ENCODE data around the gene GUCY2D. TPM values are rescaled to one million over a fixed set of nuclear protein-coding genes. Genes with fewer than 3 reads are reported as not detected.
A peak's percentile ranks its signal among the peaks of the same experiment; 100 is the strongest.
"Not testable (repeated sequence)": the region's sequence is repeated elsewhere in the genome, so short reads cannot be mapped to it uniquely, and the experiment has no call there.

GUCY2D gene
- total RNA-seq, 1 donor, result not detected

GRCh38 chr17:8056976-8057625, 54.7 kb downstream of the GUCY2D start:
- H4K20me1 ChIP-seq (ENCODE audit: insufficient read depth, low read length), result no peaks in the 10 kb centered on the region
- TF ChIP-seq CTCF (IDR thresholded peaks at IDR 0.05; ENCODE audit: extremely low read depth, low read depth, low read length), result no peak
- H3K79me2 ChIP-seq (ENCODE audit: insufficient read depth, low read length), result no peaks in the 10 kb centered on the region
- peak; percentile 85 for DNase-seq (ENCODE audit: insufficient read length, low spot score, missing footprints)
- no peak overlapping the region for H2AFZ ChIP-seq (ENCODE audit: low read length)
- H3K27me3 ChIP-seq (ENCODE audit: insufficient read depth, low read length), result peaks cover 60% of the 10 kb centered on the region
- no peak overlapping the region for H3K4me3 ChIP-seq (ENCODE audit: insufficient read depth, low read length)
- no peaks in the 10 kb centered on the region for H3K36me3 ChIP-seq (ENCODE audit: insufficient read depth, low read length)
- H3K9me3 ChIP-seq (ENCODE audit: low read depth, low read length), result no peaks in the 10 kb centered on the region
- H3K4me1 ChIP-seq (ENCODE audit: insufficient read depth, low read length), result peaks cover 13% of the 10 kb centered on the region
- H3K27ac ChIP-seq (ENCODE audit: low read depth, low read length), result no peak overlapping the region
- H3K4me2 ChIP-seq (ENCODE audit: insufficient read depth, low read length), result no peak overlapping the region

DNA sequence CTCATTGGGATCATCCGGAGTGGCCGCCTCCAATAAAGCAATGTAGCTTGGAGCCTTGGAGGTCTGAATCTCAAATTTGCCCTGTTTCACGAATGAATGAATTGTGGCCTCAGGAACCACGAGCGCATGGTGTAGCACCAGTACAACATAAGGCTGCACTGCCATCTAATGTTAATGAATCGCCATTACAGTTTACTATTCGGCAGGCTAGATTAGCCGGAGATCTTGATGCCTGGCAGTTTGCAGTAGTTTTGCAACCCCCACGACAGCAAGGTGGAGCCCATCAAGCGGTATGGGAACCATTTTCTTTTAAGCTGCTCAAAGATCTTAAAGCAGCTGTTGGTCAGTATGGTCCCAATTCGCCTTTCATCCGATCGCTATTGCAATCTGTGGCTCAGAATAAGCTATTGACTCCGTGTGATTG, 55.3 kb downstream of the GUCY2D start:
- H3K27me3 ChIP-seq (ENCODE audit: insufficient read depth, low read length), result peaks cover 60% of the 10 kb centered on the region
- H3K4me2 ChIP-seq (ENCODE audit: insufficient read depth, low read length), result peak overlapping the region; percentile 44
- no peaks in the 10 kb centered on the region for H3K9me3 ChIP-seq (ENCODE audit: low read depth, low read length)
- peaks cover 13% of the 10 kb centered on the region for H3K4me1 ChIP-seq (ENCODE audit: insufficient read depth, low read length)
- H3K79me2 ChIP-seq (ENCODE audit: insufficient read depth, low read length), result no peaks in the 10 kb centered on the region
- peak; percentile 75 for TF ChIP-seq CTCF (IDR thresholded peaks at IDR 0.05; ENCODE audit: extremely low read depth, low read depth, low read length)
- H3K36me3 ChIP-seq (ENCODE audit: insufficient read depth, low read length), result no peaks in the 10 kb centered on the region
- H3K4me3 ChIP-seq (ENCODE audit: insufficient read depth, low read length), result no peak overlapping the region
- no peaks in the 10 kb centered on the region for H4K20me1 ChIP-seq (ENCODE audit: insufficient read depth, low read length)
- H3K27ac ChIP-seq (ENCODE audit: low read depth, low read length), result no peak overlapping the region
- H2AFZ ChIP-seq (ENCODE audit: low read length), result peak overlapping the region; percentile 52
- peak; percentile 89 for DNase-seq (ENCODE audit: insufficient read length, low spot score, missing footprints)

DNA sequence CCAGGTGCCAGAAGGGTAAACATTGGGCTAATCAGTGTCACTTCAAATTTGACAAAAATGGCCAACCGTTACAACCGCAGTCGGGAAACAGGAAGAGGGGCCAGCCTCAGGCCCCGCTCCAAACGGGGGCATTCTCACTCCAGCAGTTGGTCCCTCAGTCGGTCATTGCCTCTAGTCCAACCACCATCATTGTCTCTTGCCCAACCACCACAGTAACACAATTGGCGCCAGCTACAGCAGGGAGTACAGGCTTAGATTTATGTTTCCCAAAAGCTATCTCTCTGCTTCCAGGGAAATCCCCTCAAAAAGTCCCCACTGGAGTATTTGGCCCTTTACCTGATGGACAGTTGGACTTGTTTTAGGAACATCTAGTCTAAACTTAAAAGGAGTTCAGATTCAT, 56.7 kb downstream of the GUCY2D start:
- H3K9me3 ChIP-seq (ENCODE audit: low read depth, low read length), result no peaks in the 10 kb centered on the region
- no peak overlapping the region for H3K4me2 ChIP-seq (ENCODE audit: insufficient read depth, low read length)
- no peaks in the 10 kb centered on the region for H3K36me3 ChIP-seq (ENCODE audit: insufficient read depth, low read length)
- peak; percentile 68 for DNase-seq (ENCODE audit: insufficient read length, low spot score, missing footprints)
- no peaks in the 10 kb centered on the region for H3K79me2 ChIP-seq (ENCODE audit: insufficient read depth, low read length)
- H4K20me1 ChIP-seq (ENCODE audit: insufficient read depth, low read length), result no peaks in the 10 kb centered on the region
- no peak overlapping the region for H2AFZ ChIP-seq (ENCODE audit: low read length)
- peaks cover 67% of the 10 kb centered on the region for H3K27me3 ChIP-seq (ENCODE audit: insufficient read depth, low read length)
- no peak overlapping the region for H3K27ac ChIP-seq (ENCODE audit: low read depth, low read length)
- H3K4me1 ChIP-seq (ENCODE audit: insufficient read depth, low read length), result peaks cover 13% of the 10 kb centered on the region
- no peak for TF ChIP-seq CTCF (IDR thresholded peaks at IDR 0.05; ENCODE audit: extremely low read depth, low read depth, low read length)
- H3K4me3 ChIP-seq (ENCODE audit: insufficient read depth, low read length), result no peak overlapping the region

DNA sequence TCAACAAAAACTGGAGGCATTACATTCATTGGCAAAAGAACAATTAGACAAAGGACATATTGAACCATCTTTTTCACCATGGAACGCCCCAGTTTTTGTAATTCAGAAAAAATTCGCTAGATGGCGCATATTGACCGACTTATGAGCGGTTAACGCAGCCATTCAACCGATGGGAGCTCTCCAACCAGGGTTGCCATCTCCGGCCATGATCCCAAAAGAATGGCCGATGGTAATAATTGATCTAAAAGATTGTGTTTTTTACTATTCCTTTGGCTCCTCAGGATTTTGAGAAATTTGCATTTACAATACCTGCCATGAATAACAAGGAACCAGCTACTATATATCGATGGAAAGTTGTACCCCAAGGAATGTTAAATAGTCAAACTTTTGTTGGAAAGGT, 57.9 kb downstream of the GUCY2D start:
- Histone ChIP-seq H3K4me2 (ENCODE audit: insufficient read depth, low read length) (no peak overlapping the region), H3K9me3 (ENCODE audit: low read depth, low read length) (no peaks in the 10 kb centered on the region), H3K27ac (ENCODE audit: low read depth, low read length) (no peak overlapping the region), H2AFZ (ENCODE audit: low read length) (no peak overlapping the region), H4K20me1 (ENCODE audit: insufficient read depth, low read length) (no peaks in the 10 kb centered on the region), H3K79me2 (ENCODE audit: insufficient read depth, low read length) (no peaks in the 10 kb centered on the region), H3K4me3 (ENCODE audit: insufficient read depth, low read length) (no peak overlapping the region), H3K36me3 (ENCODE audit: insufficient read depth, low read length) (no peaks in the 10 kb centered on the region), H3K4me1 (ENCODE audit: insufficient read depth, low read length) (peaks cover 13% of the 10 kb centered on the region), H3K27me3 (ENCODE audit: insufficient read depth, low read length) (peaks cover 75% of the 10 kb centered on the region)
- DNase-seq (ENCODE audit: insufficient read length, low spot score, missing footprints), result peak; percentile 94
- peak; percentile 70 for TF ChIP-seq CTCF (IDR thresholded peaks at IDR 0.05; ENCODE audit: extremely low read depth, low read depth, low read length)

DNA sequence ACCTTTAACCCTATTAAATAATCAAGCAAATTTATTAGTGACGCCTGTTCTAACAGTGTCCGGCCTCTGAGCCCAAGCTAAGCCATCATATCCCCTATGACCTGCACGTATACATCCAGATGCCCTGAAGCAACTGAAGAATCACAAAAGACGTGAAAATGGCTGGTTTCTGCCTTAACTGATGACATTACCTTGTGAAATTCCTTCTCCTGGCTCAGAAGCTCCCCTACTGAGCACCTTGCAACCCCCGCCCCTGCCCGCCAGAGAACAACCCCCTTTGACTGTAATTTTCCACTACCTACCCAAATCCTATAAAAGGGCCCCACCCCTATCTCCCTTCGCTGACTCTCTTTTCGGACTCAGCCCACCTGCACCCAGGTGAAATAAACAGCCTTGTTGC, 59.4 kb downstream of the GUCY2D start:
- H3K4me2 ChIP-seq (ENCODE audit: insufficient read depth, low read length); DNase-seq (ENCODE audit: insufficient read length, low spot score, missing footprints); H3K79me2 ChIP-seq (ENCODE audit: insufficient read depth, low read length); H3K4me3 ChIP-seq (ENCODE audit: insufficient read depth, low read length); H3K27ac ChIP-seq (ENCODE audit: low read depth, low read length); H2AFZ ChIP-seq (ENCODE audit: low read length); H3K9me3 ChIP-seq (ENCODE audit: low read depth, low read length); H3K36me3 ChIP-seq (ENCODE audit: insufficient read depth, low read length); H3K4me1 ChIP-seq (ENCODE audit: insufficient read depth, low read length); H4K20me1 ChIP-seq (ENCODE audit: insufficient read depth, low read length): not testable (repeated sequence)
- H3K27me3 ChIP-seq (ENCODE audit: insufficient read depth, low read length), result peaks cover 79% of the 10 kb centered on the region
